ENCODE data around the gene MACROD1.

MACROD1 gene

DNA sequence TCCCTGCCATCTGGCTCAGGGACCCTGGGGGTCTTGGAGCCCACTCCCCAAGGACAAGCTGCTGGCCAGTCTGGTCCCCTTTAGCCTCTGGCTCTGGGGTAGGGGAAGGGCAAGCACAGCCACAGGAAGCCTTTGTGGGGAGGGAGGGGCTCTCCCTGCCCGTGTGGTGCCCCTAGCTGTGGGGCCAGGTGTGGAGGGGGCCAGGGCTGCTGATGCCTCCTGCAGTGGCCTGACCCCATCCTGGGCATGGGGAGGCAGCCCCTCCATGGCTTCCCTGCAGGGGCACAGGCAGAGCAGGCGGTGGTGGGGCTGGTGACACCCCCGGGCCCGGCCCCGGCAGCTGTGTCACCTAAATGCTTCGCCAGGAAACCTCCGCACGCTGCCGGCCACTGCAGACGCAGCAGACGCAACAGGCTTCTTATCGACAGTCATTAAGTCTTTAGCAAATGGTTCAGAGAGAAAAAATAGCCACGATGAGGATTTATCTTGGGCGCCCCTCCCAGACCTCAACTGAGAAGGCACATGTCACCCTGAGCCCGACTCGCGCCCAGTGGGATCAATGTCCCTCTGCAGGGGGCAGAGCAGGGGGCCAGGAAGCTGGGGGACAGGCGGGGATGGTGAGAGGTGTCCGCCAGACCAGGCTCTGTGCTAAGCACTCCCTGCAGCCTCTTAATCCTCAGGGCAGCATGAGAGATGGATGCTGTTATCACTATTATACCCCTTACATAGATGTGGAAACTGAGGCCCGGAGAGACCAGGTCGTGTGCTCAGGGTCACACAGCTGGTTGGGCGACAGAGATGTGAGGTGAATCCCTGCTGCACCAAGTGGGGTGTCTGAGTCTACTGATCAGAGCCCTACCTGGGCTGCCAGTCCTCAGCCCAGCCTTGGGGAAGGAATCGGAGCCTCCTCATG, 96.3 kb downstream of the MACROD1 start:
- TF ChIP-seq, protein P1, sequence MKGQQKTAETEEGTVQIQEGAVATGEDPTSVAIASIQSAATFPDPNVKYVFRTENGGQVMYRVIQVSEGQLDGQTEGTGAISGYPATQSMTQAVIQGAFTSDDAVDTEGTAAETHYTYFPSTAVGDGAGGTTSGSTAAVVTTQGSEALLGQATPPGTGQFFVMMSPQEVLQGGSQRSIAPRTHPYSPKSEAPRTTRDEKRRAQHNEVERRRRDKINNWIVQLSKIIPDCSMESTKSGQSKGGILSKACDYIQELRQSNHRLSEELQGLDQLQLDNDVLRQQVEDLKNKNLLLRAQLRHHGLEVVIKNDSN (IDR thresholded peaks at IDR 0.05), result no peak
- TF ChIP-seq ZBTB7A (IDR thresholded peaks at IDR 0.05; ENCODE audit: low read depth) (peak; percentile 55; the same call in 1 of the 2 replicates), NFIC (IDR thresholded peaks at IDR 0.05) (no peak), CREB1 (IDR thresholded peaks at IDR 0.05; ENCODE audit: low read depth) (no peak)

GRCh38 chr11:64068705-64069400, 97.1 kb downstream of the MACROD1 start:
- no peak for TF ChIP-seq ZBTB7A (IDR thresholded peaks at IDR 0.05; ENCODE audit: low read depth)
- TF ChIP-seq, protein P1 (IDR thresholded peaks at IDR 0.05), result no peak
- no peak for TF ChIP-seq CREB1 (IDR thresholded peaks at IDR 0.05; ENCODE audit: low read depth)
- no peak for TF ChIP-seq NFIC (IDR thresholded peaks at IDR 0.05)
- no peak for TF ChIP-seq EGR1 (IDR thresholded peaks at IDR 0.05)
- TF ChIP-seq RAD21 (IDR thresholded peaks at IDR 0.05; ENCODE audit: low read depth), result no peak

- TF ChIP-seq CEBPB (IDR thresholded peaks at IDR 0.05), result no peak
- TF ChIP-seq, protein P2, sequence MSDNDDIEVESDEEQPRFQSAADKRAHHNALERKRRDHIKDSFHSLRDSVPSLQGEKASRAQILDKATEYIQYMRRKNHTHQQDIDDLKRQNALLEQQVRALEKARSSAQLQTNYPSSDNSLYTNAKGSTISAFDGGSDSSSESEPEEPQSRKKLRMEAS (IDR thresholded peaks at IDR 0.05), result no peak
- no peak for TF ChIP-seq REST (IDR thresholded peaks at IDR 0.05; ENCODE audit: low read depth)
- TF ChIP-seq NFIC (IDR thresholded peaks at IDR 0.05), result no peak
- TF ChIP-seq EP300 (IDR thresholded peaks at IDR 0.05; ENCODE audit: borderline replicate concordance), result no peak
- no peak for TF ChIP-seq TEAD4 (IDR thresholded peaks at IDR 0.05)
- TF ChIP-seq CREB1 (IDR thresholded peaks at IDR 0.05; ENCODE audit: low read depth), result no peak
- TF ChIP-seq TCF12 (IDR thresholded peaks at IDR 0.05; ENCODE audit: low read depth), result no peak
- no peak for TF ChIP-seq RAD21 (IDR thresholded peaks at IDR 0.05; ENCODE audit: low read depth)
- no peak for TF ChIP-seq FOXM1 (IDR thresholded peaks at IDR 0.05; ENCODE audit: borderline replicate concordance, low read depth)
- TF ChIP-seq, protein P1 (IDR thresholded peaks at IDR 0.05), result no peak
- no peak for TF ChIP-seq ZBTB7A (IDR thresholded peaks at IDR 0.05; ENCODE audit: low read depth)
- TF ChIP-seq TAF1 (IDR thresholded peaks at IDR 0.05; ENCODE audit: low read depth), result no peak
- TF ChIP-seq EGR1 (IDR thresholded peaks at IDR 0.05), result no peak
- no peak for TF ChIP-seq YY1 (IDR thresholded peaks at IDR 0.05; ENCODE audit: low read depth)
These were observed 98.5 kb downstream of the MACROD1 start for GRCh38 chr11:64067230-64067993.

- TF ChIP-seq CREB1 (IDR thresholded peaks at IDR 0.05; ENCODE audit: low read depth) (no peak), CEBPB (IDR thresholded peaks at IDR 0.05) (no peak), ZBTB7A (IDR thresholded peaks at IDR 0.05; ENCODE audit: low read depth) (no peak), TAF1 (IDR thresholded peaks at IDR 0.05; ENCODE audit: low read depth) (no peak), FOXM1 (IDR thresholded peaks at IDR 0.05; ENCODE audit: borderline replicate concordance, low read depth) (no peak), YY1 (IDR thresholded peaks at IDR 0.05; ENCODE audit: low read depth) (no peak)
These were observed 100.2 kb downstream of the MACROD1 start for GRCh38 chr11:64065712-64066111.

DNA sequence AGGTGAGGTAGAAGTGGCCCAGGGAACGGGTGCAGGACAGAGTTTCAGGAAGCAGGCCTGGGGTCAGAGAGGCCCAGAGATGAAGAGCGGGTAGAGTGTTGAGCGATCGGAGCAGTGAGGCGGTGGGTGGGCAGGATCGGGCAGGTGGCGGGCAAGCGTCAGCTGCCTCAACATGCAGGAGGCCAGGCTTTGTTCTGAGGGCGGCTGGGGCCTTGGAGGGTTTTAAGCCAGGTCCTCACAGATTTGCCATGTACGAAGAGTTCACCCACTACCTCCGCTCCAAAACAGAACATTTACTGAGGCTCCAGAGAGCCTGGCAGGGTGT, 100.8 kb downstream of the MACROD1 start:
- TF ChIP-seq, protein P1 (IDR thresholded peaks at IDR 0.05), result no peak
- TF ChIP-seq TEAD4 (IDR thresholded peaks at IDR 0.05), result no peak
- TF ChIP-seq NFIC (IDR thresholded peaks at IDR 0.05), result no peak
- TF ChIP-seq EGR1 (IDR thresholded peaks at IDR 0.05), result no peak
- no peak for TF ChIP-seq CEBPB (IDR thresholded peaks at IDR 0.05)
- TF ChIP-seq CREB1 (IDR thresholded peaks at IDR 0.05; ENCODE audit: low read depth), result no peak
- no peak for TF ChIP-seq ZBTB7A (IDR thresholded peaks at IDR 0.05; ENCODE audit: low read depth)
- TF ChIP-seq YY1 (IDR thresholded peaks at IDR 0.05; ENCODE audit: low read depth), result no peak
- TF ChIP-seq, protein P2 (IDR thresholded peaks at IDR 0.05), result no peak
- TF ChIP-seq RAD21 (IDR thresholded peaks at IDR 0.05; ENCODE audit: low read depth), result no peak
- TF ChIP-seq EP300 (IDR thresholded peaks at IDR 0.05; ENCODE audit: borderline replicate concordance), result no peak
- no peak for TF ChIP-seq TAF1 (IDR thresholded peaks at IDR 0.05; ENCODE audit: low read depth)
- TF ChIP-seq REST (IDR thresholded peaks at IDR 0.05; ENCODE audit: low read depth), result no peak
- TF ChIP-seq FOXM1 (IDR thresholded peaks at IDR 0.05; ENCODE audit: borderline replicate concordance, low read depth), result no peak
- TF ChIP-seq TCF12 (IDR thresholded peaks at IDR 0.05; ENCODE audit: low read depth), result no peak

All from Ishikawa (cell line).